NCI-H2107 treated with DMSO at 0.1 percent for 48 hours (cell line): Measurements from ENCODE around the gene USF2.
"Not testable (repeated sequence)": the region's sequence is repeated elsewhere in the genome, so short reads cannot be mapped to it uniquely, and the experiment has no call there.

Experiments
- DNase-seq: peaks from one replicate; lab custom pipeline; 2025; ENCODE audit not compliant: unreplicated experiment; lab: John Stamatoyannopoulos, UW

USF2 gene

GRCh38 chr19:35284153-35285094 is 15.7 kb downstream of the USF2 start:
- no peak for DNase-seq

- no peak for DNase-seq
Observed at GRCh38 chr19:35285095-35285449, 16.3 kb downstream of the USF2 start.

- not testable (repeated sequence) for DNase-seq
Observed at GRCh38 chr19:35285465-35285864, 16.7 kb downstream of the USF2 start.

- DNase-seq, result not testable (repeated sequence)
Observed at GRCh38 chr19:35286101-35286500, 17.3 kb downstream of the USF2 start.

- no peak for DNase-seq
Observed at GRCh38 chr19:35287713-35288112, 19.0 kb downstream of the USF2 start.

- DNase-seq, result no peak
Observed at GRCh38 chr19:35288331-35288730, 19.6 kb downstream of the USF2 start.

GRCh38 chr19:35288906-35289305 is 20.1 kb downstream of the USF2 start:
- DNase-seq, result no peak

- no peak for DNase-seq
Observed at GRCh38 chr19:35290381-35291127, 21.8 kb downstream of the USF2 start.

- DNase-seq, result no peak
Observed at GRCh38 chr19:35291259-35291658, 22.5 kb downstream of the USF2 start.

GRCh38 chr19:35291916-35292315 is 23.2 kb downstream of the USF2 start, which contains the start of gene MAG:
Gene MAG (plus strand): TSS chr19:35292161. CDS start chr19:35295409, 3,248 bp downstream.
- DNase-seq, result no peak

GRCh38 chr19:35292421-35293362 is 23.9 kb downstream of the USF2 start:
- DNase-seq, result no peak

GRCh38 chr19:35293363-35293739 is 24.6 kb downstream of the USF2 start:
- no peak for DNase-seq

GRCh38 chr19:35293808-35294207 is 25.0 kb downstream of the USF2 start:
- no peak for DNase-seq

- no peak for DNase-seq
Observed at GRCh38 chr19:35294328-35294727, 25.6 kb downstream of the USF2 start.

GRCh38 chr19:35294859-35295791 is 26.4 kb downstream of the USF2 start:
- DNase-seq, result no peak

- DNase-seq, result no peak
Observed at GRCh38 chr19:35295792-35296462, 27.2 kb downstream of the USF2 start.

GRCh38 chr19:35296644-35297514 is 28.1 kb downstream of the USF2 start:
- DNase-seq, result no peak

GRCh38 chr19:35297515-35297848 is 28.7 kb downstream of the USF2 start:
- no peak for DNase-seq

GRCh38 chr19:35297922-35298321 is 29.2 kb downstream of the USF2 start:
- DNase-seq, result no peak
